ENCODE data around the gene SNED1. TPM values are rescaled to one million over a fixed set of nuclear protein-coding genes. Genes with fewer than 3 reads are reported as not detected.

SNED1 gene
- total RNA-seq, 2 experiments from 2014 or later = 0.69 to 0.78 TPM

- Mint-ChIP-seq H3K36me3 (ENCODE audit: low read depth) (peaks cover 61% of the 10 kb centered on the region), H3K27me3 (no peaks in the 10 kb centered on the region), H3K9me3 (ENCODE audit: low read depth) (no peaks in the 10 kb centered on the region), H3K27ac (peak overlapping the region; percentile 86), H3K4me1 (peaks cover 31% of the 10 kb centered on the region), H3K4me3 (peak overlapping the region; percentile 57)
- ChIA-PET POLR2A (no interaction called here), CTCF (no interaction called here)
- intact Hi-C loops (cut with DNase I, micrococcal nuclease) = no loop called here
- ATAC-seq (no peak), DNase-seq (no peak)
These were observed 113.0 kb downstream of the SNED1 start for GRCh38 chr2:241111440-241111805.

DNA sequence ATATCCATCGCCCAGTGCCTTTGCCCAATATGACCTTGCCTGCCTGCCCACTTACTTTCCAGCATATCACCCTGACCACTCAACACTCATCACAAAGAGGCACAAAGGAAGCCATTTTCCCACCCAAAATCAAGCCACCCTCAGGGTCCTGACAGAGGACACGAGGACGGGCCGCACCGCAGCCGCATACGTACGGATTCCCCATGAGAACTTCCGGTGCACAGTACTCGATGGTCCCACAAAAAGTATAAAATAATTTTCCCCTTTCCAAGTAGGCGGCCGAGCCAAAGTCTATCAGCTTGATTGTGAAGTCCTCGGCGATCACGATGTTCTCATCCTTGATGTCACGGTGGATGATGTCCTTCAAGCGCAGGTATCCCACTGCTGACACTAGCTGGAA is 113.6 kb downstream of the SNED1 start:
- Mint-ChIP-seq H3K36me3 (ENCODE audit: low read depth) (peaks cover 63% of the 10 kb centered on the region), H3K27me3 (no peaks in the 10 kb centered on the region), H3K4me1 (peaks cover 31% of the 10 kb centered on the region), H3K9me3 (ENCODE audit: low read depth) (no peaks in the 10 kb centered on the region), H3K27ac (peak overlapping the region; percentile 86), H3K4me3 (peak overlapping the region; percentile 57)
- ATAC-seq (no peak), DNase-seq (no peak)
- ChIA-PET POLR2A (interaction anchor here (1.1 kb wide), 1 partner anchor 10 kb away, joined by 3 read pairs; the partner anchor contains the start of gene MTERF4), CTCF (interaction anchor here (0.6 kb wide), 1 partner anchor 1341 kb away, joined by 4 read pairs; no protein-coding TSS in a partner anchor)
- intact Hi-C loops (cut with DNase I, micrococcal nuclease) = no loop called here

DNA sequence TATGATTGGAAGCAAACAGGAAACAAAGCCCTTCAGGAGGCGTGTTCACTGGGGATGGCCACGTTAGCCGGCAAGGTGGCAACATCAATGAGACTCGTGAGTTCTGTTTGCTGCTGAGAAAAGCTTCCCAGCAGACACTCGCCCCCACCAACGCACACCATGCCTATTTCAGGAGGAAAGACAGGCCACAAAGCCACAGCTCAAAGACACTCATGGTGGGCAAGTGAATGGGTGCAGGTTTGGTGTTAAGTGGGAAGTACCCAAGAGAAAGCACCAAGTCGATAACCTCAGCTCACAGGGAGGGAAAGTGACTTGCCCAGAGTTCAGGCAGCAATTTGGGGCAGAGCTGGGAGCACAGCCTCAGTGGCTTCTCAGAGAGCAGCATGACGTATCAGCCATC is 114.2 kb downstream of the SNED1 start:
- intact Hi-C loops (cut with DNase I, micrococcal nuclease) = no loop called here
- Mint-ChIP-seq H3K4me3 (peak overlapping the region; percentile 57), H3K36me3 (ENCODE audit: low read depth) (peaks cover 65% of the 10 kb centered on the region), H3K27ac (peak overlapping the region; percentile 86), H3K27me3 (no peaks in the 10 kb centered on the region), H3K4me1 (peaks cover 31% of the 10 kb centered on the region), H3K9me3 (ENCODE audit: low read depth) (no peaks in the 10 kb centered on the region)
- CTCF ChIA-PET = interaction anchor here (0.6 to 1.5 kb wide), 3 partner anchors 17 to 1341 kb away, joined by 3 to 6 read pairs (median 4); partner anchors contain the start of gene PPP1R7
- peak; percentile 63 for DNase-seq
- peak; percentile 62 for ATAC-seq
- POLR2A ChIA-PET = interaction anchor here (1.1 kb wide), 1 partner anchor 10 kb away, joined by 3 read pairs; the partner anchor contains the start of gene MTERF4

DNA sequence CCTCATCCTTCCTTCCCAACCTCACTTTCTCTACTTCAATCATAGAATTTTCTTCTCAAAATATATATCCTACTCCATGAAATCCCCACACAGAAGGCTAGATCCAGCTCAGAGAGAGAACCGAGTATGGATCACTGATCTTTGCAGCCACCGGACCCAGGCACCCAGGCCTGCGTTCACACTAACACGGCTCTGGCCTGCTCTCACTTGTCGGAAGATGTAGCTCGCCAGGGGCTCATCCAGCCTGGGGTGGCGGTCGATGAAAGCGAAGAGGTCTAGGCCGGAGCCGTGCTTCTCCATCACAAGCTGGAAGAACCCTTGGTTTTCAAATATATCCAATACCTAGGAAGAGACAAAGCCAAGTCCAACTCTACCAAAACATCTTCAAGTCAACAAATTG is 116.4 kb downstream of the SNED1 start:
- peaks cover 55% of the 10 kb centered on the region for H3K36me3 Mint-ChIP-seq (ENCODE audit: low read depth)
- no peak for ATAC-seq
- no peak overlapping the region for H3K27ac Mint-ChIP-seq
- intact Hi-C loops (cut with DNase I, micrococcal nuclease) = no loop called here
- no peaks in the 10 kb centered on the region for H3K9me3 Mint-ChIP-seq (ENCODE audit: low read depth)
- H3K4me1 Mint-ChIP-seq = peaks cover 11% of the 10 kb centered on the region
- no peaks in the 10 kb centered on the region for H3K27me3 Mint-ChIP-seq
- H3K4me3 Mint-ChIP-seq = no peak overlapping the region
- POLR2A ChIA-PET = no interaction called here
- no peak for DNase-seq
- CTCF ChIA-PET = no interaction called here

DNA sequence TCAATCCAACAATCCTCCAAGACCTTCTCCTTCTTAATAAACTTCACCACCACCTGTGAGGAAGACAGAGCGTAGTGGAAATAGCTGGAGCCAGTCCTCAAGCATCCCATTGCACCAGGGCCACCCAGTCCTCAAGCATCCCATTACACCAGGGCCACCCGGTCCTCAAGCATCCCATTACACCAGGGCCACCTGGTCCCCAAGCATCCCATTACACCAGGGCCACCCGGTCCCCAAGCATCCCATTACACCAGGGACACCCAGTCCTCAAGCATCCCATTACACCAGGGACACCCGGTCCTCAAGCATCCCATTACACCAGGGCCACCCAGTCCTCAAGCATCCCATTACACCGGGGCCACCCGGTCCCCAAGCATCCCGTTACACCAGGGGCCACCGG is 116.9 kb downstream of the SNED1 start:
- DNase-seq = no peak
- Mint-ChIP-seq H3K27ac (no peak overlapping the region), H3K4me3 (no peak overlapping the region), H3K36me3 (ENCODE audit: low read depth) (peaks cover 52% of the 10 kb centered on the region), H3K9me3 (ENCODE audit: low read depth) (no peaks in the 10 kb centered on the region), H3K27me3 (no peaks in the 10 kb centered on the region), H3K4me1 (peaks cover 8% of the 10 kb centered on the region)
- ChIA-PET CTCF (no interaction called here), POLR2A (no interaction called here)
- intact Hi-C loops (cut with DNase I, micrococcal nuclease) = no loop called here
- no peak for ATAC-seq

DNA sequence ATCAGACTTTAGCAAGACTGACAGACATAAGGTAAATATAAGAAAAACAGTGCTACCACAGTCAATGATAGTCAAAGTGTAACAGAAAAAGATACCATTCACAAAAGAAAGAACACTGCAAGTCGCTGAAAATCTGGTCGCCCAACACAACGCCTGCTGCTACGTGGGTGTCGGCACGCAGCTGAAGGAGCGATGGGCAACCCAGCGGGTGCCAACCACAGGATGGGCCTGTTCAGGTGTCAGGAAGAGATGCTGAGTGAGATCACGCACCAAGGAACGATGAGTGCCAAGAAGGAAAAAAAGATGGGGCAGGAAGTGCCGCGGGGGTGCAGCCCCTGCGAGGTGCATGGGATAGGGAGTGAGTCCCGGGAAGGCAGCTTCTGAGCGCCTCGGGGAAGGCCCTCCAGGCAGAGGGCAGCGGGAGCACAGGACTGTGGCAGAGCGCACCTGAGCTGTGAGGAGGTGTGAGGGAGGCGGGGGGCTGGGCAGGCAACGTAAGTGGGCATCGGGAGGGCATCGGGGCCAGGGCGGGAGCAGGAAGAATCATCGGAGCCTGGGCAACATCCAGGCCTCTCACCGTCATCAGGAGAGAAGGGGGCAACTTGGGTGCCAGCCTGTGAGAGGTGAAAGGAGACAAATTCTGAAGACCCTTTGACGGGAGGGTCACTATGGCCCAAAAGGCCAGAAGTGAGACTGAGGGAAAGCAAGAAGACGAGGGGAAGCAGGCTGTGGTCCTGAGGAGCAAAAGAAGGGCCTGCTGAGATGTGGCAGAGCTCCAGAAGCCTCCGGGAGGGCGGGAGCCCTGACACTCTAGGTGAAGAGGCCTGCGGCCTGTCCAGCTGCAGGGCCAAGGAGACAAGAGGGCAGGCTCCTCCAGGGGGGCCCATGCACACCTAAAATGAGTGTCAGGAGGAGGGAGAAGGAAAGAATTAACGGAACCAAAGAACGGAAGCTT is 118.5 kb downstream of the SNED1 start:
- Mint-ChIP-seq H3K27me3 (no peaks in the 10 kb centered on the region), H3K4me1 (peaks cover 17% of the 10 kb centered on the region), H3K4me3 (no peak overlapping the region), H3K9me3 (ENCODE audit: low read depth) (peaks cover 2% of the 10 kb centered on the region), H3K27ac (peak overlapping the region; percentile 21), H3K36me3 (ENCODE audit: low read depth) (peaks cover 59% of the 10 kb centered on the region)
- CTCF ChIA-PET = interaction anchor here (1.0 to 1.2 kb wide), 2 partner anchors 65 to 550 kb away, joined by 3 to 4 read pairs; no protein-coding TSS in a partner anchor
- DNase-seq = no peak
- POLR2A ChIA-PET = no interaction called here
- intact Hi-C loops (cut with DNase I, micrococcal nuclease) = no loop called here
- no peak for ATAC-seq

GRCh38 chr2:241118737-241119505 is 120.5 kb downstream of the SNED1 start:
- H3K27ac Mint-ChIP-seq = no peak overlapping the region
- ChIA-PET POLR2A (no interaction called here), CTCF (no interaction called here)
- H3K9me3 Mint-ChIP-seq (ENCODE audit: low read depth) = peaks cover 2% of the 10 kb centered on the region
- H3K4me1 Mint-ChIP-seq = peaks cover 17% of the 10 kb centered on the region
- no peaks in the 10 kb centered on the region for H3K27me3 Mint-ChIP-seq
- DNase-seq (peak; percentile 1), ATAC-seq (no peak)
- no peak overlapping the region for H3K4me3 Mint-ChIP-seq
- peaks cover 67% of the 10 kb centered on the region for H3K36me3 Mint-ChIP-seq (ENCODE audit: low read depth)
- intact Hi-C loops (cut with DNase I, micrococcal nuclease) = no loop called here

- ChIA-PET CTCF (no interaction called here), POLR2A (no interaction called here)
- peaks cover 2% of the 10 kb centered on the region for H3K9me3 Mint-ChIP-seq (ENCODE audit: low read depth)
- peak; percentile 61 for ATAC-seq
- H3K27ac Mint-ChIP-seq = no peak overlapping the region
- peaks cover 58% of the 10 kb centered on the region for H3K36me3 Mint-ChIP-seq (ENCODE audit: low read depth)
- H3K27me3 Mint-ChIP-seq = no peaks in the 10 kb centered on the region
- H3K4me1 Mint-ChIP-seq = peaks cover 20% of the 10 kb centered on the region
- intact Hi-C loops (cut with DNase I, micrococcal nuclease) = no loop called here
- DNase-seq = no peak
- H3K4me3 Mint-ChIP-seq = no peak overlapping the region
These were observed 122.0 kb downstream of the SNED1 start for GRCh38 chr2:241120440-241120839.

- H3K4me3 Mint-ChIP-seq = no peak overlapping the region
- no peak for DNase-seq
- H3K9me3 Mint-ChIP-seq (ENCODE audit: low read depth) = peaks cover 2% of the 10 kb centered on the region
- peak overlapping the region; percentile 56 for H3K27ac Mint-ChIP-seq
- peaks cover 52% of the 10 kb centered on the region for H3K36me3 Mint-ChIP-seq (ENCODE audit: low read depth)
- peaks cover 20% of the 10 kb centered on the region for H3K4me1 Mint-ChIP-seq
- no peak for ATAC-seq
- CTCF ChIA-PET = no interaction called here
- H3K27me3 Mint-ChIP-seq = no peaks in the 10 kb centered on the region
- POLR2A ChIA-PET = no interaction called here
- intact Hi-C loops (cut with DNase I, micrococcal nuclease) = no loop called here
These were observed 122.6 kb downstream of the SNED1 start for GRCh38 chr2:241121008-241121407.

DNA sequence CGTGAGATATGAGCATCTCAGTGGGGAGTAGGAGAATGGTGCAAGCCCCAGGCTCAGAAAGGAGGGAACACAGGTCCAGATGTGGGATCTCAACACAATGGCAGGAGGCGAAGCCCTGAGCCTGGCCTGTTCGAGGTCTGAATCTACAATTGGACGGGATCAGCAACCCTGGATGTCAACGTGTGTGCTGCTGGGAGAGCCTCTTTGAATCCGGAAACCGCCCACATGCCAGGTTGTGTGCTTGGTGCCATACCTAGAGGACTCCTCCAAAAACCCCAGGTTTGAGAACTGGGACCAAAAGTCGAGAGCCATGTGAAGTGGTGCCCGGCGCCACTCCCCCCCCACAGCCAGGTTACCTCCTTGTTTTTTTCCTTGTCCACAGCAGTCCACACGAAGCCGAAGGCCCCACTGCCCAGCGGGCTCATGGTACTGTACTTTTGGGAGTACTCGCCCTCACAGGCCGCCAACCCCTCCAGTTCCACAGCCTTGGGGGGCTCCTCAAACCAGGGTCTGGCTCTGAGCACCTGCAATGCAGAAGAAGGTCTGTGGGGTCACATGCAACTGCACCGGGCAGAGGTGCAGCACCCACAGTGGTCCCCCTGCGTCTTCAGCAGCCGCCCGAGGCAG is 124.1 kb downstream of the SNED1 start:
- CTCF ChIA-PET = no interaction called here
- POLR2A ChIA-PET = no interaction called here
- peaks cover 40% of the 10 kb centered on the region for H3K36me3 Mint-ChIP-seq (ENCODE audit: low read depth)

GRCh38 chr2:241123816-241124536 is 125.6 kb downstream of the SNED1 start:
- Mint-ChIP-seq H3K4me3 (peak overlapping the region; percentile 59), H3K9me3 (ENCODE audit: low read depth) (peaks cover 2% of the 10 kb centered on the region), H3K4me1 (peaks cover 39% of the 10 kb centered on the region), H3K27me3 (no peaks in the 10 kb centered on the region), H3K27ac (peak overlapping the region; percentile 77), H3K36me3 (ENCODE audit: low read depth) (peaks cover 45% of the 10 kb centered on the region)
- ChIA-PET POLR2A (no interaction called here), CTCF (interaction anchor here (0.6 kb wide), 1 partner anchor 14 kb away, joined by 3 read pairs; no protein-coding TSS in a partner anchor)
- intact Hi-C loops (cut with DNase I, micrococcal nuclease) = no loop called here
- DNase-seq = peak; percentile 65
- peak; percentile 64 for ATAC-seq

More for the DNA sequence above, 124.1 kb downstream of the SNED1 start:
- no peak for ATAC-seq
- peaks cover 2% of the 10 kb centered on the region for H3K9me3 Mint-ChIP-seq (ENCODE audit: low read depth)
- H3K27me3 Mint-ChIP-seq = no peaks in the 10 kb centered on the region
- intact Hi-C loops (cut with DNase I, micrococcal nuclease) = no loop called here
- no peak overlapping the region for H3K4me3 Mint-ChIP-seq
- H3K27ac Mint-ChIP-seq = no peak overlapping the region
- peaks cover 24% of the 10 kb centered on the region for H3K4me1 Mint-ChIP-seq
- no peak for DNase-seq
